ENCODE results near the gene TMEM121. TPM values are rescaled to one million over a fixed set of nuclear protein-coding genes. Genes with fewer than 3 reads are reported as not detected.

Gene TMEM121
- total and polyA plus RNA-seq, 12 donors = 0.93 to 2.6 (median 1.7) TPM

GRCh38 chr14:105483300-105484068 is 42.9 kb upstream of the TMEM121 start:
- H3K27me3 ChIP-seq = peaks cover 0 to 42% (median 0%) of the 10 kb centered on the region in 7 donors
- intact Hi-C loops (cut with DNase I) = loop anchor here in 3 of 10 donors (5.0 to 10.0 kb wide), 4 partner anchors 69 to 289 kb away; partner anchors contain the start of genes TEX22 (in 2 of the 3) and MTA1 (in 1 of the 3)
- 47 to 54% methylated on average over 18 of the region's 18 CpGs for WGBS, 2 donors
- DNase-seq (peak; percentile 55 to 63), ATAC-seq (no peak)
- no peak for TF ChIP-seq CTCF (IDR thresholded peaks at IDR 0.05)
- peaks cover 68 to 100% (median 91%) of the 10 kb centered on the region in 9 donors for H3K4me1 ChIP-seq
- no peaks in the 10 kb centered on the region for H3K9me3 ChIP-seq
- H3K27ac ChIP-seq = peak overlapping the region; percentile 89 to 100 (median 96)
- H3K36me3 ChIP-seq = peaks cover 0 to 23% (median 5%) of the 10 kb centered on the region in 9 donors
- H3K4me3 ChIP-seq = no peak overlapping the region

GRCh38 chr14:105484069-105484996 is 42.0 kb upstream of the TMEM121 start:
- H3K9me3 ChIP-seq = no peaks in the 10 kb centered on the region
- peak overlapping the region in 8 of 10 donors; percentile 89 to 100 (median 97) for H3K27ac ChIP-seq
- ATAC-seq (peak in 2 of 8 donors; percentile 0 to 1), DNase-seq (peak; percentile 67 to 84)
- H3K36me3 ChIP-seq = peaks cover 0 to 14% (median 2%) of the 10 kb centered on the region in 9 donors
- WGBS, 2 donors = 46 to 51% methylated on average over 20 of the region's 20 CpGs
- H3K4me1 ChIP-seq = peaks cover 73 to 100% (median 97%) of the 10 kb centered on the region in 9 donors
- TF ChIP-seq CTCF (IDR thresholded peaks at IDR 0.05) = no peak
- intact Hi-C loops (cut with DNase I) = loop anchor here in 3 of 10 donors (5.0 to 10.0 kb wide), 4 partner anchors 70 to 290 kb away; partner anchors contain the start of genes TEX22 (in 2 of the 3) and MTA1 (in 1 of the 3)
- no peak overlapping the region for H3K4me3 ChIP-seq
- peaks cover 0 to 34% (median 0%) of the 10 kb centered on the region in 7 donors for H3K27me3 ChIP-seq

GRCh38 chr14:105484997-105485393 is 41.4 kb upstream of the TMEM121 start:
- DNase-seq (no peak), ATAC-seq (no peak)
- Histone ChIP-seq H3K27me3 (peaks cover 0 to 27% (median 0%) of the 10 kb centered on the region in 7 donors), H3K9me3 (no peaks in the 10 kb centered on the region), H3K36me3 (peaks cover 0 to 8% (median 0%) of the 10 kb centered on the region in 9 donors), H3K4me1 (peaks cover 75 to 100% (median 97%) of the 10 kb centered on the region in 9 donors), H3K27ac (peak overlapping the region in 8 of 10 donors; percentile 89 to 100 (median 97)), H3K4me3 (no peak overlapping the region)
- no peak for TF ChIP-seq CTCF (IDR thresholded peaks at IDR 0.05)
- WGBS, 2 donors = 65 to 69% methylated on average over 16 of the region's 16 CpGs
- intact Hi-C loops (cut with DNase I) = loop anchor here in 5 of 10 donors (5.0 to 10.0 kb wide), 5 partner anchors 38 to 290 kb away; partner anchors contain the start of genes TEX22 (in 2 of the 5) and MTA1 (in 1 of the 5)
